ENCODE results near the gene TTBK2.

GRCh38 chr15:42826251-42826890 lies 94.2 kb downstream of the TTBK2 start:
- TF ChIP-seq, protein P1, sequence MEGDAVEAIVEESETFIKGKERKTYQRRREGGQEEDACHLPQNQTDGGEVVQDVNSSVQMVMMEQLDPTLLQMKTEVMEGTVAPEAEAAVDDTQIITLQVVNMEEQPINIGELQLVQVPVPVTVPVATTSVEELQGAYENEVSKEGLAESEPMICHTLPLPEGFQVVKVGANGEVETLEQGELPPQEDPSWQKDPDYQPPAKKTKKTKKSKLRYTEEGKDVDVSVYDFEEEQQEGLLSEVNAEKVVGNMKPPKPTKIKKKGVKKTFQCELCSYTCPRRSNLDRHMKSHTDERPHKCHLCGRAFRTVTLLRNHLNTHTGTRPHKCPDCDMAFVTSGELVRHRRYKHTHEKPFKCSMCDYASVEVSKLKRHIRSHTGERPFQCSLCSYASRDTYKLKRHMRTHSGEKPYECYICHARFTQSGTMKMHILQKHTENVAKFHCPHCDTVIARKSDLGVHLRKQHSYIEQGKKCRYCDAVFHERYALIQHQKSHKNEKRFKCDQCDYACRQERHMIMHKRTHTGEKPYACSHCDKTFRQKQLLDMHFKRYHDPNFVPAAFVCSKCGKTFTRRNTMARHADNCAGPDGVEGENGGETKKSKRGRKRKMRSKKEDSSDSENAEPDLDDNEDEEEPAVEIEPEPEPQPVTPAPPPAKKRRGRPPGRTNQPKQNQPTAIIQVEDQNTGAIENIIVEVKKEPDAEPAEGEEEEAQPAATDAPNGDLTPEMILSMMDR (IDR thresholded peaks at IDR 0.05) = no peak
- TF ChIP-seq EZH2phosphoT487 (IDR thresholded peaks at IDR 0.05) (no peak), EZH2 (IDR thresholded peaks at IDR 0.05) (no peak)

Data from neural progenitor cell (in vitro differentiated cells).